GM10847 (cell line): ENCODE data around the gene HSPG2.

ENCODE experiments used
- POLR2A ChIP-seq: IDR thresholded peaks from 2 replicates; pipeline ENCODE4 v1.6.1; 2011; ENCODE audit not compliant: insufficient read length; ENCODE audit errors: extremely low read depth

Gene HSPG2

GRCh38 chr1:21874778-21875547, 62.1 kb downstream of the HSPG2 start:
- no peak for TF ChIP-seq POLR2A

DNA sequence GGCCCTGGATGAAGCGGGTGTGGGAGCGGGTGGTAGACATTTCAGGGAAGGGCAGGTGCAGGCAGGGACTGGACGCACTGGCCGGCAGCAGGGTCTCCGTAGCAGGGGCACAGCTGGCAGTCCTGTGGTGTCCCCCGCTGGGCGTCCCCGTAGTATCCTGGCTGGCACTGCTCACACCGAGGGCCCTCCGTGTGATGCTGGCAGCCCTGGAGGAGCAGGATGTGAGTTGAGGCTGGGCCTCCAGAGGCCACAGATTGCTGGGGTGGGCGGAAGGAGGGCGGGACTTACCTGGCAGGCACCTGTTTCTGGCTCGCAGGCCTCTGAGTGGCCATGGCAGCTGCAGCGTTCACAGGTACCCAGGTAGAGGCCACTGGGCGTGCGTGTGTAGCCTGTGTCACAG, 62.8 kb downstream of the HSPG2 start:
- TF ChIP-seq POLR2A = no peak

DNA sequence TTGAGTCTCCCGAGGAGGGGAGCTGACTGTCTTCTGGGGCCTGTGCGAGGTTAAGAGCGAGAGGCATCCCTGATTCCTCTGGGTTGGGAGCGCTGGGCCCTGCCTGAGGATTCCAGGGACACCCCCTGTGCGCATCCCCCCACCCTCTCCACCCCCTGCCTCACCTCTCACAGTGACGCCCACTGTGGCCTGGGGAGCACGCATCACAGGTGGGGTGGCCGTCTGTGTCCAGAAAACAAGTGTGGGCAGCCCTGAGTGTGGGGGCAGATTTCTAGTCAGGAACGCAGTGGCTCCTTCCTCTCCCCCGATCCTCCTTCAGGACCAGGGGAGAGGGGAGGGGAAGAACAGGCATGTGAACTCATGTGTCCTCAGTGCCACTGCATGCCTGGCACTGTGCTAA, 63.3 kb downstream of the HSPG2 start:
- no peak for TF ChIP-seq POLR2A

DNA sequence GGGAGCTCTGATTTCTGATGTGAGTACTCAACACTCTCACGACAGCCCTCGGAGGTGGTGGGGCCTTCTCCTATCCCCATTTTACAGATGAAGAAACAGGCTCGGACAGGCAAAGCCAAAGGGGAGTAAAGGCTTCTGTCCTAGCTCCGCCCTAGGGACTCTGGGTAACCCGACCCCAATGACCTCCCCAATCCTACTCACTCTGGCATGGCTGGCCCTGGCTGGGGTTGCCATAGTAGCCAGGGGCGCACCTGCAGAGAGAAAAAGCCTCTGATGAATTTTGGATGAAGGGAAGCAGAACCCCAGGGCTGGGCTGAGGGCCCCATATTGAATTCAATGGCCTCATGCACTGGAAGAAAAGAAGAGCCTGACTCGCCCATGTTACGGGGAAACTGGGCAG, 63.9 kb downstream of the HSPG2 start:
- no peak for TF ChIP-seq POLR2A

- no peak for TF ChIP-seq POLR2A
These were observed 64.5 kb downstream of the HSPG2 start for GRCh38 chr1:21872445-21873079.

GRCh38 chr1:21871943-21872342, 65.2 kb downstream of the HSPG2 start:
- TF ChIP-seq POLR2A = no peak

DNA sequence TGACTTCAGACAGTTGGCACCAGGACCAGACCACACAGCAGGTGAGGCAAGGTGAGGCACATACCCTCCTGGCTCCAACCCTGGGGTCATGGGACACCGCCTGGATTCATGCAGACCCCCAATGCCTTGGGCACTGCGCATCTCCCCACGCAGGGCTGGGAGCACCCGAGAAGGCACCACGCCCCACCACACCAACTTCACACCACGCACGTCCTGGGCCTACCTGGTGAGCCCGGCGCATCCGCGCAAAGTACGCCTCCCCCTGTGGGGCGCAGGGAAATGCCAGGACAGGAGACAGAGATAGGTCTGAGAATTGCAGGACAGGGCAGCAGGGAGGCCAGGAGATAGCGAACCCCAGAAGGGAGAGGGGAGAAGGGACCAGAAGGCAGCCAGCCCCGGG, 66.5 kb downstream of the HSPG2 start:
- no peak for TF ChIP-seq POLR2A

- no peak for TF ChIP-seq POLR2A
These were observed 67.4 kb downstream of the HSPG2 start for GRCh38 chr1:21869620-21870121.

GRCh38 chr1:21868941-21869454, 68.1 kb downstream of the HSPG2 start:
- TF ChIP-seq POLR2A = no peak

GRCh38 chr1:21868482-21868881, 68.6 kb downstream of the HSPG2 start:
- no peak for TF ChIP-seq POLR2A

DNA sequence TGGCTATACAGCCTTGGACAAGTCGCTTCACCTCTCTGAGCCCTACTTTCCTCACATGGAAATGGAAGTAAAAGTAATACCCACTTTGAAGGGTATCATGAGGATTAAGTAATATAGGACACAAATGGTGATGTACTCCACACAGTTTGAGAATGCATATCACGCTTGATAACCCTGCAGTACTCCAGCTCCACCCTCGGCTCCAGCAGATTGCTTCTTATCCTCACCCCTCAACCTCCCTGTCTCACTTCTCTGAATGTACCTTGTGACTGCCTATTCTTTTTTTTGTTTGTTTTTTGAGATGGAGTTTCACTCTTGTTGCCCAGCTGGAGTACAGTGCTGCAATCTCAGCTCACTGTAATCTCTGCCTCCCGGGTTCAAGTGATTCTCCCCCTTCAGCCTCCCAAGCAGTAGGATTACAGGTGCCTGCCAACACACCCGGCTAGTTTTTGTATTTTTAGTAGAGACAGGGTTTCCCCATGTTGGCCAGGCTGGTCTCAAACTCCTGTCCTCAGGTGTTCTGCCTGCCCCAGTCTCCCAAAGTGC, 69.6 kb downstream of the HSPG2 start:
- no peak for TF ChIP-seq POLR2A

DNA sequence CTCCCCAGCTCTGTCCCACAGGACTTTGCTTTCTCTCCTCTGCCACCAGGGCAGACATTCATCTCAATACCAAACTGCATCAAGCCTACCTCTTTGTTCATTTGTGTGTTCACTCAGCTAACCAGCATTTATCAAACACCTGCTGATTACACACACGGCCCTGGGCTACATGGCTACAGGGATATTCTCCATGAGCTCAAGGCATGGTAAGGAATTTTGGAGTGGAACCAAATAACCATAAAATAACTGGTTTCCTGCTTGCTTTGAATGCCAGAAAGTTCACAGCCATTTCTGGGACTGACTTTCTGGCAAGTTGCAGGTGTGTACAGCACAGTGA, 70.4 kb downstream of the HSPG2 start:
- no peak for TF ChIP-seq POLR2A

- no peak for TF ChIP-seq POLR2A
These were observed 71.0 kb downstream of the HSPG2 start for GRCh38 chr1:21865943-21866706.

GRCh38 chr1:21865609-21865942, 71.5 kb downstream of the HSPG2 start:
- no peak for TF ChIP-seq POLR2A

DNA sequence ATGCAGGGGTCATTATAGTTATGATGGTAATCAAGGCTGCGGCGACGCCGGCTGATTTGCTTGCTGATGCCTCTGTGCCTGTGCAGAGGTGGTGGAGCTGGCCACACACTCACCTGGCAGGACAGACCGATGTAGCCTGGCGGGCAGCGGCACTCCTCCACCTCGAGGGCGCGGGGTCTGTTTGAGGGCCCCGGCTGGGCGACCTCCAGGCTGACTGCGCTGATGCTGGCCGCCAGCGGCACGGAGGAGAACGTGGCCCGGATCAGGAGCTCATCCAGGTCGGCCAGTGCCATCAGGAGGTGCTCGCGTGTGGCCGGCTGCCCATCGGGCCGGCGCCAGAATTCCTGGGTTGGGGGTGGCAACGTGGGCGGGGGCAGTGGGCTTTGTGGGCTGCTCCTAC, 72.4 kb downstream of the HSPG2 start:
- TF ChIP-seq POLR2A = no peak

GRCh38 chr1:21863981-21864380, 73.1 kb downstream of the HSPG2 start:
- no peak for TF ChIP-seq POLR2A
